GM21515 (cell line): ENCODE results near the gene NCOA1.
"Not testable (repeated sequence)": the region's sequence is repeated elsewhere in the genome, so short reads cannot be mapped to it uniquely, and the experiment has no call there.

Experiments used
- ATAC-seq: cut with Tn5 transposase; IDR thresholded peaks from one replicate; pipeline ENCODE4 v1.9.1; 2021; ENCODE audit not compliant: unreplicated experiment

NCOA1 gene

GRCh38 chr2:24474053-24474452, 17.0 kb upstream of the NCOA1 start:
- no peak for ATAC-seq

DNA sequence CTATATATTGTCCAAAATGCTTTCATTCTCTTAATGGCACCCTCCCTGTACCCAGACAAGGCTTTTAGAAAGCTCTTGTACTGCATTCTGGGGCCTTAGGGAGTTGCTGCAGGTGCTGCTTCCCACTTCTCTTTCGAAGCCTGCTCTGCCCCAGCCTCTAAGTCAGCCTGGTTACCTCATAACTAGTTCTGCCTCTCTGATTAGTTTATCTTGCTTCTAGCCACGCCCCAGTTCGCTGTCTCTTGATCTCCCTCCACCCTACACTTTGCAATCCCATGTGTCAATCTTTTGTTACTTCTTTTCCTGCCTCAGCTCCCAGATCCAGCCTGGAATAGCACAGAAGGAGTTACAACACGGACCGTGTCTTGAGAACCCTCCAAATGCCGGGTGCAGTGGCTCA, 13.8 kb upstream of the NCOA1 start:
- no peak for ATAC-seq

DNA sequence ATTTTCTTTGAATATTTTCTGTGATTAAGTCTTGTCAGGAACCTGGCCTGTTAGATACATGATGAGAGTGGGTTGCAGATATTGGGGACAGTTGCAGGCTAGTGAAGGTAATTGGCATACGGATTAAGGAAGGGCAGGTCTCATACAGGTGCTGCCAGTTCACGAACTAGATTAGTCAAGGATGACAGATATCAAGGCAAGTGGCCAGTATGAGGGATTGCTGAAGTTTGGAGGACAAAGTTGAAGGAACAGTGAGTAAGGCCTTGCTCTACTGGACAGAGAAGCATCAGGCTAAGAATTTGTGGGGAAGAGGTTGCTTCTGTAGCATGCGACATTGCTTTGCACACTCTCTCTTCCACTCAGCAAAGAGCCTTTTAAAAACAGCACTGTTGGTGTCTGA, 12.8 kb upstream of the NCOA1 start:
- ATAC-seq, result no peak

GRCh38 chr2:24480245-24480644, 10.8 kb upstream of the NCOA1 start:
- ATAC-seq, result no peak

- ATAC-seq, result no peak
Measured at GRCh38 chr2:24482251-24482971, 8.6 kb upstream of the NCOA1 start.

- ATAC-seq, result no peak
Measured at GRCh38 chr2:24482972-24483300, 8.1 kb upstream of the NCOA1 start.

DNA sequence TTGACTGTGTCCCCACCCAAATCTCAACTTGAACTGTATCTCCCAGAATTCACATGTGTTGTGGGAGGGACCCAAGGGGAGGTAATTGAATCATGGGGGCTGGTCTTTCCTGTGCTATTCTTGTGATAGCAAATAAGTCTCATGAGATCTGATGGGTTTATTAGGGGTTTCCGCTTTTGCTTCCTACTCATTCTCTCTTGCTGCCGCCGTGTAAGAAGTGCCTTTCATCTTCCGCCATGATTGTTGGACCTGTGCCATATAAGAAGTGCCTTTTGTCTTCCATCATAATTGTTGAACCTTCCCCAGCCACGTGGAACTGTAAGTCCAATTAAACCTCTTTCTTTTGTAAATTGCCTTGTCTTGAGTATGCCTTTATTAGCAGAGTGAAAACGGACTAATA, 6.4 kb upstream of the NCOA1 start:
- ATAC-seq, result not testable (repeated sequence)

DNA sequence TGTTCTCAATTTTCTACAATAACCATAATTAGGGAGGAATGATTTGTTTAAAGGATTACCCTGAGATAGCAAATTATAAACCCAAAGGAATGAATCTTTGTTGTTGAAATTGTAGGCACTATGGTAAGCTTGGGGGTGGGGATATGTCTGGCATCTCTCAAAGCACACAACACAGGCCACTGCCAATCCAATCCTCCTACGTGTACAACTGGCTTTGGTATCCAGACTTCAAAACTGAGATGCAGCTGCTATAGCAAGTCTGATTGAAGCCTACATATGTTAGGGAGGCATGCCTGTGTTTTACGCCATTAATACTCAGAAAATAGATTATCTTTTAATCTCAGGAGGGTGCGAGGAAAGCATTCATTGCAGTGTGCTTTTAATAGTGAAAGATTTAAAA, 5.9 kb upstream of the NCOA1 start:
- ATAC-seq, result no peak

GRCh38 chr2:24486636-24487205, 4.3 kb upstream of the NCOA1 start:
- no peak for ATAC-seq

DNA sequence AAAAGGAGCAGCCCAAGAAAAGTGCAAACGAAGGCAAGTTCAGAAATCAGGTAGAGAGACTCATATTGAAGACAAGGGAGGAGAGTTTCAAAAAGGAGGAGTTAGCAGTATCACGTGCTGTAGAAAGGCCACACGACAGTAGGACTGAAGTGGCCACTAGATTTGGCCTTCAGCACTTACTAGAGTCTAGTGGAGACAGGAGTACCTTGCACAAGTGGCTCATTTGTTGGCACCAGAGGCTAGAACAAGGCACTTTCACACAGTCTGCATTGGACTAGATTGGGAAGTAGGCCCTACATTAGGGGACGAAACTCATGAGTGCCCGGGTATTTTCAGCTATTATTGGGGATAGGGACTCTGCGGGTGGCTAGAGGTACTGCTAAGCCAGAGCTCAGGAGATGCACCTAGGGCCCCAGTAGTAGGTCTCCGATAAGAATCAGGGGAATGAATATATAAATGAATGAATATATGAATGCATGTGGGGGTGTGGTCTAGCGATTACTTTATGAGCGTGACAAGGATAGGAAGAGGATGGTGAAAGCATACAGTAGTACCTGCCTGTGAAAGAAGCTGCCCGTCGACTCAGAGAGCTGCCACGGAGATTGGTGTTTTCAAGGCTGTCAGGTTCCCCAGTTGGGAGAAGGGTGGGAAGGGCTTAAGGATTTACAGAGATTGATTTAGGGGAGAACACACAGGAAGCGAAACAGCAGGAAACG, 1.4 kb upstream of the NCOA1 start:
- ATAC-seq, result no peak

- no peak for ATAC-seq
Measured at GRCh38 chr2:24490181-24490689, 819 bp upstream of the NCOA1 start.

GRCh38 chr2:24491542-24492420, 727 bp downstream of the NCOA1 start:
- ATAC-seq, result peak; percentile 39

DNA sequence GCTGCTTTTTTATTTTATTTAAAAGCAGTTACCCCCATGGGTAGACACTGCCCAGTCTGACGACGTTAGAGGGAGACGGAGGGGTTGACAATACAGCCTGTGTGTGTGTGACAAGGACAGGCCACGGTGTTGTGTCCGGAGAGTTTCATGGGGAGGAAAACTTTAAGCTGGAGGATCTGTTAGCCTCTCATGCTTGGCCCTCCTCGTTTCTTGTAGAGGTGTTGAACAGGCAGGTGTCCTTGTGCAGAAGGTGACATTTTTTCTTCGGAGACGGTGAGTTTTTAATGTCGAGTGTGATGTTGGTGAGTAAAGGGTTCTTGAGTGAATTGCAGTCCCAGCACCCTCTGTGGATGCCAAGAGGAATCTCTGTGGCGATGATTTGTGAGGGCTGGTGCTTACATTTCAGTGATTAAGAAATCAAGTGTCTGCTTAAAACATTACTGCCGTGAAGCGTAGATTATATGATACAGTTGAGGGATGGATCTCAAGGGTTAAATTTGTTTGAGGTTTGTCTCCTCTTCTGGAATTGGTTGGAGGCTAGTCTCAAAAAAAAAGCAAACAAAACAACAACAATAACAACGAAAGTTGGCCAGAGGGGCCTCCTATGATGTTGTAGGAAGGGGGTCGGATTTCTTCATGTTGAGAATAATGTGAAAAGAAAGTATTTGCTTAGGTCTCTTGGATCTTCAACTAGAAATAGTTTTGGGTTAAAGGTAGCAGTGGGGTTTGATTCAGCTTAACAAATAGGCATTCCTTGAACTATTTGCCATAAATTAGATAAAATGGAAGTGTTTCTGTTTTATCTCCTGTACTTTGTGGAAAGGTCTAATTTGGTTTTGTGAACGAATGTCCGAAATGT, 1.6 kb downstream of the NCOA1 start:
- no peak for ATAC-seq

- no peak for ATAC-seq
Measured at GRCh38 chr2:24493713-24494112, 2.7 kb downstream of the NCOA1 start.

DNA sequence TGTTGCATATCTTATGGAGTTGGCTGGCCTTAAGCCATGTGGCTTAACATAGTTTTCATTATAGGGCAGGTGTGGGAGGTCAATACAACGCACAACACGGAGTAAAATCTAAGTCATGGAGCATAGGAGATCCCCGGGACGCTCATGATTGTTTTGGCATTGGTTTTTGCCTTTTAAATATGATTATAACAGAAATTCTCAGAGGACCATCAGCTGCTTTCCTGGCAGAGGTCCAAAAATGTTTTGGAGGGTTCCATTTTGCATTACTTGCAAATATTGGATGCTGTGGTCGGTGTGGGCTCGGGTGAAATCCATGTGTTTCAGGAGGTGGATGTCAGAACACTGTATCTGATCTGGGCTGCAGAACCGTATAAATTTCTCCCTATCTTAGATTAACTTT, 3.4 kb downstream of the NCOA1 start:
- no peak for ATAC-seq

GRCh38 chr2:24495451-24495850, 4.4 kb downstream of the NCOA1 start:
- no peak for ATAC-seq

DNA sequence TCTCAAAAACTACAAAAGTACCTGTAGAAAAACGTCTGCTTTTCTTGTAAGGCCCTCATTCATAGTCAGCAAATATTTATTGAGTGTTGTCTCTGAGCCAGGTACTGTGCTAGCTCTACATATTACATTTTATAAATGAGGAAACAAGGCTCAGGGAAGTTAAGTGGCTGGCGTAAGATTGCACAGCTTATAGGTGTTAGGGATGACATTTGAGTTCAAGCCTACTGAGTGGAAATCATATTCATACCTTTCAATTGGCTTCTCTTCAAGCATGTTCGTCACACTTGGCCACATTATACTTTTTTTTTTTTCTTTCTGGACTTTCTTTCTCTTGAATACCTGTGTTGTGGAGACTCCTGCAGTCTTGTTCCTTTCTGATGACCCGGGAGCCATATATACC, 5.9 kb downstream of the NCOA1 start:
- ATAC-seq, result no peak

GRCh38 chr2:24497685-24498084, 6.6 kb downstream of the NCOA1 start:
- ATAC-seq, result no peak

GRCh38 chr2:24498121-24498520, 7.1 kb downstream of the NCOA1 start:
- ATAC-seq, result no peak

DNA sequence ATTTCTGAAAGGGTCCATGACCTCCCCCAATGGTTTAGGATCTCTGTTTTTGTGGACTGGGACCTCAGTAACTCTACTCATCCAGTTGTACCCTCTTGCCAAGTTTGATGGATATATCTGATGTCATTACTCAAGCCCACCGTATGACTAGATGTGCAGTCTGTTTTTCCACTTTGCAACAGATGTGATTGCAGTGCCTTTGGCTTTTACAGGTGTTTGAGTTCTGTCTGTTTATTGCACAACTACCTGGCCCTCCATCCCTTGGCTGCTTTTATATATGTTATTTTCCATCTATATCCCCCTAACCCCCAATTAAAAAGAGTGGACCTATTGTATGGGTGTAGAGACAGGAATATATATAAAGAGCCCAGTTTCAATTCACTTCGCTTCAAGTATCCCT, 10.8 kb downstream of the NCOA1 start:
- no peak for ATAC-seq
